ENCODE measurements around the gene NXPH3. TPM values are rescaled to one million over a fixed set of nuclear protein-coding genes. Genes with fewer than 3 reads are reported as not detected.

Gene NXPH3
- total RNA-seq, 1 donor from 2014 or later: 4.0 TPM

GRCh38 chr17:49597436-49597835 is 21.8 kb downstream of the NXPH3 start:
- intact Hi-C loops (cut with micrococcal nuclease): no loop called here
- no peak for DNase-seq
- Histone ChIP-seq H3K9me3 (replicated peaks) (no peaks in the 10 kb centered on the region), H3K27me3 (ENCODE audit: low read depth) (no peaks in the 10 kb centered on the region), H3K36me3 (peaks cover 91% of the 10 kb centered on the region), H3K4me1 (peaks cover 40% of the 10 kb centered on the region), H3K27ac (replicated peaks) (peak overlapping the region; percentile 37), H3K4me3 (no peak overlapping the region)
- TF ChIP-seq CTCF (IDR thresholded peaks at IDR 0.05; ENCODE audit: borderline replicate concordance): no peak

- no peak for TF ChIP-seq CTCF (IDR thresholded peaks at IDR 0.05; ENCODE audit: borderline replicate concordance)
- Histone ChIP-seq H3K9me3 (replicated peaks) (no peaks in the 10 kb centered on the region), H3K36me3 (peaks cover 88% of the 10 kb centered on the region), H3K4me3 (no peak overlapping the region), H3K27ac (replicated peaks) (peak overlapping the region; percentile 37), H3K4me1 (peaks cover 46% of the 10 kb centered on the region), H3K27me3 (ENCODE audit: low read depth) (no peaks in the 10 kb centered on the region)
- intact Hi-C loops (cut with micrococcal nuclease): no loop called here
- DNase-seq: no peak
These were observed 22.4 kb downstream of the NXPH3 start for GRCh38 chr17:49597928-49598655.

- Histone ChIP-seq H3K27me3 (ENCODE audit: low read depth) (no peaks in the 10 kb centered on the region), H3K36me3 (peaks cover 89% of the 10 kb centered on the region), H3K27ac (replicated peaks) (peak overlapping the region; percentile 37), H3K4me3 (no peak overlapping the region), H3K9me3 (replicated peaks) (no peaks in the 10 kb centered on the region), H3K4me1 (peaks cover 55% of the 10 kb centered on the region)
- no peak for DNase-seq
- no peak for TF ChIP-seq CTCF (IDR thresholded peaks at IDR 0.05; ENCODE audit: borderline replicate concordance)
- intact Hi-C loops (cut with micrococcal nuclease): no loop called here
These were observed 23.2 kb downstream of the NXPH3 start for GRCh38 chr17:49598918-49599317.

GRCh38 chr17:49600949-49601348 is 25.3 kb downstream of the NXPH3 start:
- Histone ChIP-seq H3K9me3 (replicated peaks) (no peaks in the 10 kb centered on the region), H3K4me1 (peaks cover 53% of the 10 kb centered on the region), H3K27ac (replicated peaks) (no peak overlapping the region), H3K27me3 (ENCODE audit: low read depth) (no peaks in the 10 kb centered on the region), H3K36me3 (peaks cover 94% of the 10 kb centered on the region), H3K4me3 (no peak overlapping the region)
- no peak for DNase-seq
- no peak for TF ChIP-seq CTCF (IDR thresholded peaks at IDR 0.05; ENCODE audit: borderline replicate concordance)
- intact Hi-C loops (cut with micrococcal nuclease): no loop called here

- H3K4me1 ChIP-seq: peaks cover 35% of the 10 kb centered on the region
- TF ChIP-seq CTCF (IDR thresholded peaks at IDR 0.05; ENCODE audit: borderline replicate concordance): no peak
- intact Hi-C loops (cut with micrococcal nuclease): no loop called here
- H3K27me3 ChIP-seq (ENCODE audit: low read depth): no peaks in the 10 kb centered on the region
- no peak for DNase-seq
- H3K4me3 ChIP-seq: no peak overlapping the region
- no peaks in the 10 kb centered on the region for H3K9me3 ChIP-seq (replicated peaks)
- H3K36me3 ChIP-seq: peaks cover 95% of the 10 kb centered on the region
- H3K27ac ChIP-seq (replicated peaks): peak overlapping the region; percentile 53
These were observed 27.1 kb downstream of the NXPH3 start for GRCh38 chr17:49602783-49603182.

Measured in left ventricle myocardium inferior (tissue), 1 donor.